H1 (cell line): ENCODE measurements around the gene UBE2M. TPM values are rescaled to one million over a fixed set of nuclear protein-coding genes. Genes with fewer than 3 reads are reported as not detected.

ENCODE experiments used
- BCL11A ChIP-seq, 2 experiments: IDR thresholded peaks; one replicate each; pipeline ENCODE4 v1.6.1; 2011; ENCODE audit warnings: low read depth in 2 of 2, low read length in 2 of 2, mild to moderate bottlenecking in 2 of 2
- BRCA1 ChIP-seq: IDR thresholded peaks from 2 replicates; pipeline ENCODE4 v1.6.1; 2012; ENCODE audit warnings: low read depth, low read length, improper control_type of control experiment
- CBX8 ChIP-seq: fragments of 300-800, 300-1000 bp; sonication (generic); IDR thresholded peaks from 2 replicates; pipeline ENCODE4 v1.7.1; 2016; ENCODE audit warnings: low read depth, low read length, borderline replicate concordance
- CHD2 ChIP-seq: IDR thresholded peaks from 2 replicates; pipeline ENCODE4 v1.6.1; 2012; ENCODE audit warnings: low read length, improper control_type of control experiment
- CTBP2 ChIP-seq: IDR thresholded peaks from 2 replicates; pipeline ENCODE4 v1.7.0; 2011; ENCODE audit warnings: borderline replicate concordance, mild to moderate bottlenecking, moderate library complexity, mixed read lengths, low read length; ENCODE audit not compliant: insufficient read depth, insufficient read length
- FOSL1 ChIP-seq: IDR thresholded peaks from 2 replicates; pipeline ENCODE4 v1.6.1; 2011; ENCODE audit warnings: mild to moderate bottlenecking, low read depth, low read length, moderate library complexity; ENCODE audit not compliant: insufficient read depth
- GABPA ChIP-seq: IDR thresholded peaks from 2 replicates; pipeline ENCODE4 v1.6.1; 2011; ENCODE audit warnings: mild to moderate bottlenecking, low read length, moderate library complexity, borderline replicate concordance; ENCODE audit not compliant: insufficient read depth
- JUN ChIP-seq: IDR thresholded peaks from 2 replicates; pipeline ENCODE4 v1.6.1; 2011; ENCODE audit warnings: low read depth, mild to moderate bottlenecking, improper control_type of control experiment, low read length
- KDM4A ChIP-seq: IDR thresholded peaks from one replicate; pipeline ENCODE4 v1.7.1; 2012; ENCODE audit warnings: low read depth, mild to moderate bottlenecking, moderate library complexity, low read length, inconsistent platforms; ENCODE audit not compliant: severe bottlenecking
- KDM5A ChIP-seq: fragments of 200-600 bp; IDR thresholded peaks from 2 replicates; pipeline ENCODE4 v1.7.1; 2012; ENCODE audit warnings: mild to moderate bottlenecking, low read length, inconsistent platforms, mixed read lengths
- NANOG ChIP-seq: IDR thresholded peaks from 2 replicates; pipeline ENCODE4 v1.6.1; 2011; ENCODE audit warnings: low read length, low read depth, mild to moderate bottlenecking, inconsistent platforms; ENCODE audit not compliant: insufficient read depth, poor library complexity, severe bottlenecking
- POLR2A ChIP-seq, 2 experiments: IDR thresholded peaks; 1 replicate in 1 of 2; 2 replicates in 1 of 2; pipeline ENCODE4 v1.6.1; 2011; ENCODE audit warnings: low read depth in 2 of 2, low read length in 2 of 2, mild to moderate bottlenecking in 2 of 2; ENCODE audit errors: control extremely low read depth in 1 of 2
- POU5F1 ChIP-seq: IDR thresholded peaks from 2 replicates; pipeline ENCODE4 v1.6.1; 2011; ENCODE audit warnings: low read depth, mild to moderate bottlenecking, low read length, moderate library complexity
- RFX5 ChIP-seq: IDR thresholded peaks from 2 replicates; pipeline ENCODE4 v1.6.1; 2011; ENCODE audit warnings: low read depth, low read length, improper control_type of control experiment, borderline replicate concordance
- SIRT6 ChIP-seq: IDR thresholded peaks from one replicate; pipeline ENCODE4 v1.7.1; 2012; ENCODE audit warnings: low read length, inconsistent platforms
- SP1 ChIP-seq: IDR thresholded peaks from 2 replicates; pipeline ENCODE4 v1.6.1; 2011; ENCODE audit warnings: low read depth, low read length
- TAF1 ChIP-seq: IDR thresholded peaks from 2 replicates; pipeline ENCODE4 v1.6.1; 2011; ENCODE audit warnings: mild to moderate bottlenecking, low read depth, low read length
- TBP ChIP-seq: IDR thresholded peaks from 2 replicates; pipeline ENCODE4 v1.6.1; 2011; ENCODE audit warnings: low read depth, low read length, improper control_type of control experiment
- ZNF274 ChIP-seq: IDR thresholded peaks from 2 replicates; pipeline ENCODE4 v1.7.0; 2012; ENCODE audit warnings: low read length, borderline replicate concordance; ENCODE audit errors: extremely low read depth
- polyA plus RNA-seq, 7 experiments: library from polyadenylated mRNA; depleted of rRNA in 3 of 7; stranded (reverse) in 5 of 7; unstranded in 2 of 7; fragments of >200 nt in 5 of 7; fragments of 200-250 nt in 2 of 7; gene quantifications; 1 replicate in 5 of 7; 2 replicates in 1 of 7; 4 replicates in 1 of 7; pipeline versions ENCODE4 v1.2.1 to v1.2.3, GENCODE V29; 2011 to 2013; ENCODE audit warnings: missing spikeins in 2 of 7, mixed read lengths in 2 of 7
- total RNA-seq: library from RNA; stranded (reverse); fragmentation: NEBNext Ultra II Directional; extraction: Animal tissue kit (Norgen Biotek cat#: 25700); gene quantifications from 2 replicates; pipeline ENCODE4 v1.2.1, GENCODE V29; 2021
- TF ChIP-seq, protein P1 (sequence below): IDR thresholded peaks from 2 replicates; pipeline ENCODE4 v1.6.1; 2011; ENCODE audit warnings: low read length, improper control_type of control experiment
- TF ChIP-seq, protein P2 (sequence below): IDR thresholded peaks from 2 replicates; pipeline ENCODE4 v1.6.1; 2012; ENCODE audit warnings: inconsistent platforms
- TF ChIP-seq, protein P3 (sequence below): IDR thresholded peaks from 2 replicates; pipeline ENCODE4 v1.6.1; 2012; ENCODE audit warnings: inconsistent platforms

UBE2M gene
- total and polyA plus RNA-seq, 2 of the 8 experiments (the other 6 are each of a cell fraction or from before 2014, with no cell fraction given), result 93.8 to 114 TPM

DNA sequence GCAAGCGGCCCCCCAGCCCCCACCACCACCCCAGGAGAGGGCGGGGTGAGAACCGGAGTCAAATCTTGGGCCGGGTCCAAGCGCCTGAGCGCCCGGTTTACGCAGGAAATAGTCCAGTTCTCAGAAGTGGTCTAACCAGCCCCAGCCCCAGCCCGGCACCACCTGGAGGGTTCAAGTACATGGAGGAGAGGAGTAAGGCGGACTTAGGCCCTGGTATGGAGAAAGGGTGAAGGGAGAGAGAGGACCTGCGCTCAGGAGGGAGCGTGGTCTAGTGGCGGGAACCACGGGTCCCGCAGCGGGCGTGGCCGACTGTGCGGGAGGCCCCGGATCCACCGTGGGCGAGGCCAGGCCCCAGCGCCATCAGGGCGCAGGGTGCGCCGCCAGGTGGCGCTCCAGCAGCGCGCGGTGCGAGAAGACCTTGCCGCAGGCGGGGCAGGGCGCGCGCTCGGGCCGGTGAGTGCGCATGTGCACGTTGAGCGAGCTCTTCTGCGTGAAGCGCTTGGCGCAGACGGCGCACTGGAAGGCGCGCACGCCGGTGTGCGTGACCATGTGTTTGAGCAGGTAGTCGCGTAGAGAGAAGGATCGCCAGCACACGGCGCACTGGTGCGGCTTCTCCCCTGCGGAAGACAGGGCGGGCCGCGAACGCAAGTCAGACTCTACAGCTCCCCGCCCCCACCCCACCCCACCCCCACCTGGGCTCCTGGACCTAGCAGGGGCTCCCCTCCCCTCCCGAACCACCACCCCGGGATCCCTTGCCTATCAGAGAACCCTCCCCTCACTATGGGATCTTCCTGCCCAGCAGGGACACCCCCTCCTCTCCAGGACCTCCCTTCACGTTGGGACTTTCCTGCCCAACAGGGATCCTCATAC, 44.5 kb downstream of the UBE2M start (continued):
- TF ChIP-seq KDM4A (peak; percentile 38), BCL11A (IDR thresholded peaks at IDR 0.05; ENCODE audit: low read depth in 2 of 2, low read length in 2 of 2) (no peak), RFX5 (no peak), CBX8 (no peak), CHD2 (0 out of 2 replicates have a peak, but pooled peaks have one; percentile 58), JUN (no peak), FOSL1 (peak; percentile 77; the same call in 1 of the 2 replicates), GABPA (0 out of 2 replicates have a peak, but pooled peaks have one; percentile 60), CTBP2 (no peak), ZNF274 (no peak), SP1 (no peak), TBP (peak; percentile 60; the same call in 1 of the 2 replicates), POU5F1 (no peak), KDM5A (no peak), SIRT6 (no peak), TAF1 (peak; percentile 75), NANOG (no peak), BRCA1 (no peak), POLR2A (IDR thresholded peaks at IDR 0.05; ENCODE audit: control extremely low read depth in 1 of 2, low read depth in 2 of 2, low read length in 2 of 2) (peak; percentile 85 to 89)
- TF ChIP-seq, protein P1, sequence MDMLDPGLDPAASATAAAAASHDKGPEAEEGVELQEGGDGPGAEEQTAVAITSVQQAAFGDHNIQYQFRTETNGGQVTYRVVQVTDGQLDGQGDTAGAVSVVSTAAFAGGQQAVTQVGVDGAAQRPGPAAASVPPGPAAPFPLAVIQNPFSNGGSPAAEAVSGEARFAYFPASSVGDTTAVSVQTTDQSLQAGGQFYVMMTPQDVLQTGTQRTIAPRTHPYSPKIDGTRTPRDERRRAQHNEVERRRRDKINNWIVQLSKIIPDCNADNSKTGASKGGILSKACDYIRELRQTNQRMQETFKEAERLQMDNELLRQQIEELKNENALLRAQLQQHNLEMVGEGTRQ, result peak; percentile 39; the same call in 1 of the 2 replicates
- TF ChIP-seq, protein P2, sequence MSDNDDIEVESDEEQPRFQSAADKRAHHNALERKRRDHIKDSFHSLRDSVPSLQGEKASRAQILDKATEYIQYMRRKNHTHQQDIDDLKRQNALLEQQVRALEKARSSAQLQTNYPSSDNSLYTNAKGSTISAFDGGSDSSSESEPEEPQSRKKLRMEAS, result peak; percentile 94
- TF ChIP-seq, protein P3, sequence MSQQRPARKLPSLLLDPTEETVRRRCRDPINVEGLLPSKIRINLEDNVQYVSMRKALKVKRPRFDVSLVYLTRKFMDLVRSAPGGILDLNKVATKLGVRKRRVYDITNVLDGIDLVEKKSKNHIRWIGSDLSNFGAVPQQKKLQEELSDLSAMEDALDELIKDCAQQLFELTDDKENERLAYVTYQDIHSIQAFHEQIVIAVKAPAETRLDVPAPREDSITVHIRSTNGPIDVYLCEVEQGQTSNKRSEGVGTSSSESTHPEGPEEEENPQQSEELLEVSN, result peak; percentile 75
